Parathyroid adenoma (tissue), 2 donors: Measurements from ENCODE around the gene ARHGEF6.
A peak's percentile ranks its signal among the peaks of the same experiment; 100 is the strongest.

Experiments used
- H2AFZ ChIP-seq: fragments of 300-600 bp; sonication (generic); one replicate; pipeline ENCODE4 v1.7.0; 2017; ENCODE audit warnings: antibody characterized with exemption, mild to moderate bottlenecking
- H3K27ac ChIP-seq: fragments of 300-600 bp; sonication (generic); one replicate; pipeline ENCODE4 v1.7.0; 2017
- H3K27me3 ChIP-seq: fragments of 300-600 bp; sonication (generic); one replicate; pipeline ENCODE4 v1.7.0; 2017; ENCODE audit warnings: low read length; ENCODE audit not compliant: control insufficient read depth, insufficient read depth
- H3K36me3 ChIP-seq: fragments of 300-600 bp; sonication (generic); one replicate; pipeline ENCODE4 v1.7.0; 2017; ENCODE audit warnings: low read length; ENCODE audit not compliant: control insufficient read depth, insufficient read depth
- H3K4me1 ChIP-seq: fragments of 300-600 bp; sonication (generic); one replicate; pipeline ENCODE4 v1.7.0; 2017; ENCODE audit warnings: control low read depth
- H3K4me2 ChIP-seq: fragments of 300-600 bp; sonication (generic); one replicate; pipeline ENCODE4 v1.7.0; 2017; ENCODE audit warnings: low read length
- H3K4me3 ChIP-seq: fragments of 300-600 bp; sonication (generic); one replicate; pipeline ENCODE4 v1.7.0; 2017; ENCODE audit warnings: low read depth, low read length
- H3K79me2 ChIP-seq: fragments of 300-600 bp; sonication (generic); one replicate; pipeline ENCODE4 v1.7.0; 2017; ENCODE audit warnings: control low read depth
- H3K9ac ChIP-seq: fragments of 300-600 bp; sonication (generic); one replicate; pipeline ENCODE4 v1.7.0; 2017; ENCODE audit warnings: mild to moderate bottlenecking
- H3K9me3 ChIP-seq: fragments of 300-600 bp; sonication (generic); one replicate; pipeline ENCODE4 v1.7.0; 2017; ENCODE audit warnings: low read length; ENCODE audit not compliant: control insufficient read depth
- CTCF ChIP-seq: fragments of 300-600 bp; sonication (generic); IDR thresholded peaks from one replicate; pipeline ENCODE4 v1.7.0; 2017; ENCODE audit warnings: antibody characterized with exemption, mild to moderate bottlenecking
- donor health status: primary hyperparathyroidism.

ARHGEF6 gene

GRCh38 chrX:136783159-136783558 lies 2.4 kb upstream of the ARHGEF6 start:
- Histone ChIP-seq H3K4me1 (no peaks in the 10 kb centered on the region), H3K9me3 (no peaks in the 10 kb centered on the region), H3K4me3 (no peak overlapping the region), H3K4me2 (no peak overlapping the region), H2AFZ (no peak overlapping the region), H3K36me3 (no peaks in the 10 kb centered on the region), H3K79me2 (no peaks in the 10 kb centered on the region), H3K9ac (no peak overlapping the region), H3K27ac (no peak overlapping the region), H3K27me3 (no peaks in the 10 kb centered on the region)
- no peak for TF ChIP-seq CTCF

DNA sequence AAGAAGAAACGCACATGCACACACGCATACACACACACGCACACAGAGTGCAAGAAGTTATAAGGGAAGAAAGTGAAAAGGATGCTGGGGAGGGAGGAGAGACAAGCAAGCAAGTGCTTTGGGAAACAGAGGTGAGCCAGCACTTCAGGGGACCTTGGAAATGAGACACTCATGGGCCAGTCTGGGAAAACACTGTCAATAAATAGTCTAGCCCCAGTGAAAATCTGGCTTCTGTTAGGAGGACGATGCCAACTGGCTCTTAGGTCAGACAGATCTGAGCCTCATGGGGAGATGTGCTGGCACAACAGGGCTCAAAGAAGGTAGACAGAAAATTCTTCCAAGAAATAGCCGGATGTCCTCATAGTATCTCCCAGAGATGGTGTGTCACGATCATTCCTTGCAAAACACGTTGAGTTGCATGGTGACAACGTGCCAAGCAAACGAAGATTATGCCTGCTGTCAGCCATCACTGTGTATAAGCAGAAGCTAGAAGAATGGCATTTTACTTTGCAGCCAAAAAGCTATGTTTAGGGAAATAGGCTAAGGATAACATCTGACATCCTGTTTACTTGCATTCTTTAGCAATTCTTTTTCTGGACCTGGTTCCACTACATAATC lies 557 bp upstream of the ARHGEF6 start:
- Histone ChIP-seq H3K27ac (no peak overlapping the region), H3K4me1 (no peaks in the 10 kb centered on the region), H3K9ac (no peak overlapping the region), H2AFZ (no peak overlapping the region), H3K36me3 (no peaks in the 10 kb centered on the region), H3K4me2 (no peak overlapping the region), H3K4me3 (no peak overlapping the region), H3K79me2 (no peaks in the 10 kb centered on the region), H3K9me3 (no peaks in the 10 kb centered on the region), H3K27me3 (no peaks in the 10 kb centered on the region)
- no peak for TF ChIP-seq CTCF

DNA sequence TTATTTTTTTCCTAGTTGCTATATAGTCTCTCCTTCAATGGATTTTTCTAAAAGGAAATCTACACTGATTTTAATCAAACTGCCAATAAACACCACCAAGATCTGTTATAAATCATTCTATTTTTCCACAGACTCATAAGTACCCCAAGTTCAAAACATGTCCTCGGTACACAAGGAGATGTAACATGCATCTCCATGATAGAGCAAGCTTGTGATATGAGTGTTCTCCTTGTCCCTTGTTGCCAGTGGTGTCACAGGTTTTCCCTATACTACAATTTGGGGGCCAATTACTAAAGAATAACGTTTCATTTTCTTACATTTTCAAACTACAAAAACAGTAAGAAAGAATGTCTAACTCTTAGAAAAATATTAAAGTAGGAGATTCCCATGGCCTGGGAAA lies 491 bp downstream of the ARHGEF6 start:
- Histone ChIP-seq H3K4me1 (no peaks in the 10 kb centered on the region), H3K27ac (no peak overlapping the region), H3K4me3 (peak overlapping the region; percentile 16), H3K9me3 (no peaks in the 10 kb centered on the region), H3K9ac (no peak overlapping the region), H3K27me3 (no peaks in the 10 kb centered on the region), H2AFZ (no peak overlapping the region), H3K79me2 (no peaks in the 10 kb centered on the region), H3K4me2 (no peak overlapping the region), H3K36me3 (no peaks in the 10 kb centered on the region)
- no peak for TF ChIP-seq CTCF

DNA sequence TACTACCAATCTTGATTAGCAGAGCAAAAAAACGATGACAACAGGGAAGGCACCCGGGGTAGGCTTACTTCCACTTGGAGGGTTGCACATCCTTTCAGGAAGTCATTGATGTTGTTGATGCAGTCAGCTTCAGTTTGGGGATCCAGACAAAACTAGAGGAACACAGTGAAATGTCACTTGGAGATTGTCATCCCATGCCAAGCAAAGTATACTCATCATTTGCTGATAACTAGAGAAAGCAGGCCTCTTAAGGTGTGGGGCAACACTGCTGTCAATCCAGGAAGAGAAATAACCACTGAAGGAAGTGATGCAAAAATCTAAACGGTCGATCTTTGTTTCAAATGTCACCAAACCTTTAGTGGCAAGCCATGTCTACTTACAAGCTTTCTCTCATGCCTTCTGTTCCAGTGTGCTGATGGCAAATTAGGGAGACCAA lies 1.4 kb downstream of the ARHGEF6 start:
- no peaks in the 10 kb centered on the region for H3K9me3 ChIP-seq
- no peak overlapping the region for H3K4me3 ChIP-seq
- no peaks in the 10 kb centered on the region for H3K27me3 ChIP-seq
- no peaks in the 10 kb centered on the region for H3K4me1 ChIP-seq
- TF ChIP-seq CTCF, result no peak
- H2AFZ ChIP-seq, result no peak overlapping the region
- H3K4me2 ChIP-seq, result no peak overlapping the region
- H3K36me3 ChIP-seq, result no peaks in the 10 kb centered on the region
- H3K79me2 ChIP-seq, result no peaks in the 10 kb centered on the region
- H3K27ac ChIP-seq, result no peak overlapping the region
- H3K9ac ChIP-seq, result no peak overlapping the region

GRCh38 chrX:136778916-136779315 lies 1.8 kb downstream of the ARHGEF6 start:
- no peak overlapping the region for H3K4me2 ChIP-seq
- no peak overlapping the region for H3K4me3 ChIP-seq
- H3K27me3 ChIP-seq, result no peaks in the 10 kb centered on the region
- no peaks in the 10 kb centered on the region for H3K79me2 ChIP-seq
- H3K36me3 ChIP-seq, result no peaks in the 10 kb centered on the region
- no peaks in the 10 kb centered on the region for H3K4me1 ChIP-seq
- H3K9me3 ChIP-seq, result no peaks in the 10 kb centered on the region
- no peak for TF ChIP-seq CTCF
- H3K27ac ChIP-seq, result no peak overlapping the region
- H2AFZ ChIP-seq, result no peak overlapping the region
- no peak overlapping the region for H3K9ac ChIP-seq
